Measurements from ENCODE around the gene CHD6. TPM values are rescaled to one million over a fixed set of nuclear protein-coding genes. Genes with fewer than 3 reads are reported as not detected.

CHD6 gene
- polyA plus RNA-seq, 1 donor (not counting 4 experiments of a cell fraction or from before 2014, with no cell fraction given) = 6.8 TPM

DNA sequence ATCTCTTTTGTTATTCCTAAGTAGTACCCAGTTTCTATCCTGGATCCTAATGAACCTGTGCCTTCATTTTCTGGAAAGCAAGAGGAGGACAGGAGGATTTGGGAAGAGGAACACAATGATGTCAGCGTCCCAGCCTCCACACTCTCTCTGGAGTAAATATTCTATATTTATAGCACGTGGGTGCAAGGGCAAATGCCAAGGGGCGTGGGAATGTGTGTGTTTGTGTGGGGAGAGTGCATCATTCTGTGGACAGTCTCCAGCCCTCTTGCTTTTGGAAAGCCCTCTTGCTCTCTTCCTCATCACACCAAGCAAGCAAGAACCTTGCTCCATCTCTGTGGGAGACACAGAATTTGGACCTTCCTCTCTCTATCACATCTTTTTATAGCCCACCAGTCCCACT lies 148.3 kb downstream of the CHD6 start:
- Histone ChIP-seq H3K4me3 (ENCODE audit: control insufficient read depth in 2 of 3, extremely low read depth in 1 of 3, insufficient read depth in 2 of 3, low read depth in 1 of 3, low read length in 3 of 3) (no peak overlapping the region), H3K27me3 (ENCODE audit: control insufficient read depth, extremely low read depth, insufficient read depth, low read length) (no peaks in the 10 kb centered on the region), H3K27ac (ENCODE audit: control insufficient read depth, insufficient read depth, low read length) (no peak overlapping the region), H3K9me3 (ENCODE audit: control insufficient read depth, low read depth, low read length) (no peaks in the 10 kb centered on the region), H3K9me1 (ENCODE audit: control insufficient read depth, extremely low read depth, insufficient read depth, low read length) (no peaks in the 10 kb centered on the region), H2AFZ (ENCODE audit: control insufficient read depth, low read length) (no peak overlapping the region), H3K4me1 (ENCODE audit: control insufficient read depth, extremely low read depth, insufficient read depth, low read length) (peaks cover 5% of the 10 kb centered on the region), H3K9ac (ENCODE audit: control insufficient read depth, extremely low read depth, insufficient read depth, low read length) (no peak overlapping the region), H3K36me3 (ENCODE audit: control insufficient read depth in 2 of 2, extremely low read depth in 1 of 2, insufficient read depth in 2 of 2, low read length in 2 of 2) (peaks cover 0 to 7% of the 10 kb centered on the region in 2 experiments), H3K4me2 (ENCODE audit: control insufficient read depth, extremely low read depth, insufficient read depth, low read depth, low read length) (no peak overlapping the region), H4K20me1 (ENCODE audit: control insufficient read depth, extremely low read depth, insufficient read depth, low read length) (no peaks in the 10 kb centered on the region), H3K79me2 (ENCODE audit: control insufficient read depth, insufficient read depth, low read length) (no peaks in the 10 kb centered on the region)
- dilution Hi-C loops (cut with MboI; ENCODE audit: extremely low pct_ligation_motif_present, low sequenced_read_pairs) = no loop called here
- FAIRE-seq (no peak), DNase-seq (ENCODE audit: low read depth, low spot score) (no peak)
- no peak for TF ChIP-seq EZH2 (IDR thresholded peaks at IDR 0.05; ENCODE audit: low read length)
- TF ChIP-seq, protein P1, sequence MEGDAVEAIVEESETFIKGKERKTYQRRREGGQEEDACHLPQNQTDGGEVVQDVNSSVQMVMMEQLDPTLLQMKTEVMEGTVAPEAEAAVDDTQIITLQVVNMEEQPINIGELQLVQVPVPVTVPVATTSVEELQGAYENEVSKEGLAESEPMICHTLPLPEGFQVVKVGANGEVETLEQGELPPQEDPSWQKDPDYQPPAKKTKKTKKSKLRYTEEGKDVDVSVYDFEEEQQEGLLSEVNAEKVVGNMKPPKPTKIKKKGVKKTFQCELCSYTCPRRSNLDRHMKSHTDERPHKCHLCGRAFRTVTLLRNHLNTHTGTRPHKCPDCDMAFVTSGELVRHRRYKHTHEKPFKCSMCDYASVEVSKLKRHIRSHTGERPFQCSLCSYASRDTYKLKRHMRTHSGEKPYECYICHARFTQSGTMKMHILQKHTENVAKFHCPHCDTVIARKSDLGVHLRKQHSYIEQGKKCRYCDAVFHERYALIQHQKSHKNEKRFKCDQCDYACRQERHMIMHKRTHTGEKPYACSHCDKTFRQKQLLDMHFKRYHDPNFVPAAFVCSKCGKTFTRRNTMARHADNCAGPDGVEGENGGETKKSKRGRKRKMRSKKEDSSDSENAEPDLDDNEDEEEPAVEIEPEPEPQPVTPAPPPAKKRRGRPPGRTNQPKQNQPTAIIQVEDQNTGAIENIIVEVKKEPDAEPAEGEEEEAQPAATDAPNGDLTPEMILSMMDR (optimal IDR thresholded peaks at IDR 0.05 in 1 of 3, IDR thresholded peaks at IDR 0.05 in 1 of 3, conservative IDR thresholded peaks at IDR 0.05 in 1 of 3; ENCODE audit: extremely low read depth in 1 of 3, insufficient read depth in 2 of 3, low read length in 3 of 3) = no peak

DNA sequence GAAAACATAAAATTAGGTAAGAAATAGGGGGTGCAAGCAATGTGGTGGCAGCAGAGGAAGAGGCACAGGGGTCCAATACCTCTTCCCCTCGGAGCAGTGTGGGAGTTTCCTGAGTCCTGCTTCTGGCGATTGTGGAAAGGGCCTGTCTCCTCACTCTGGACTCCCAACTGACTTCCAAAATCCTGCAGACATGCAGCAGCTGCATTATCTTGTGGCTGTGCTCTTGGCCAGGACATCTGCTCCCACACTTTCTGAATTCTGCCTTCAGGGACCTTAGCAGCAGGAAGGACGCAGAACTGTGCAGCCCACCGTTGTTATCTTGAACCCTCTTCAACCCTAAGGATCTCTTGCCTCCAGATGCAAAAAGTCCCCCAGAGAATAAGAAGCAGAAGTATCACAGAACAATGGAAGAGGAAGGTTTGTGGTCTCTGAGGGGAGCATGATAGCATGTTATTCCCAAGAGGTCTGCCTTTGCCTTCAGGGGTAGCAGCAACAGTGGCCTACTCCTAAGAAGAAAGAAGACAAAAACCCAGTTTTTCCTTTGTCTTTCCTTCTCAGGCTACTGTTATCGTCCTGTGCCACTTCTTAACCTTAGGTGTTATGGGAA lies 149.1 kb downstream of the CHD6 start:
- Histone ChIP-seq H3K27ac (ENCODE audit: control insufficient read depth, insufficient read depth, low read length) (no peak overlapping the region), H3K9me1 (ENCODE audit: control insufficient read depth, extremely low read depth, insufficient read depth, low read length) (no peaks in the 10 kb centered on the region), H3K4me2 (ENCODE audit: control insufficient read depth, extremely low read depth, insufficient read depth, low read depth, low read length) (no peak overlapping the region), H2AFZ (ENCODE audit: control insufficient read depth, low read length) (no peak overlapping the region), H3K27me3 (ENCODE audit: control insufficient read depth, extremely low read depth, insufficient read depth, low read length) (no peaks in the 10 kb centered on the region), H3K9ac (ENCODE audit: control insufficient read depth, extremely low read depth, insufficient read depth, low read length) (no peak overlapping the region), H3K79me2 (ENCODE audit: control insufficient read depth, insufficient read depth, low read length) (no peaks in the 10 kb centered on the region), H4K20me1 (ENCODE audit: control insufficient read depth, extremely low read depth, insufficient read depth, low read length) (no peaks in the 10 kb centered on the region), H3K36me3 (ENCODE audit: control insufficient read depth in 2 of 2, extremely low read depth in 1 of 2, insufficient read depth in 2 of 2, low read length in 2 of 2) (peaks cover 0 to 7% of the 10 kb centered on the region in 2 experiments), H3K4me1 (ENCODE audit: control insufficient read depth, extremely low read depth, insufficient read depth, low read length) (peaks cover 5% of the 10 kb centered on the region), H3K4me3 (ENCODE audit: control insufficient read depth in 2 of 3, extremely low read depth in 1 of 3, insufficient read depth in 2 of 3, low read depth in 1 of 3, low read length in 3 of 3) (no peak overlapping the region), H3K9me3 (ENCODE audit: control insufficient read depth, low read depth, low read length) (no peaks in the 10 kb centered on the region)
- dilution Hi-C loops (cut with MboI; ENCODE audit: extremely low pct_ligation_motif_present, low sequenced_read_pairs) = no loop called here
- FAIRE-seq = no peak
- no peak for TF ChIP-seq EZH2 (IDR thresholded peaks at IDR 0.05; ENCODE audit: low read length)
- TF ChIP-seq, protein P1 (optimal IDR thresholded peaks at IDR 0.05 in 1 of 3, IDR thresholded peaks at IDR 0.05 in 1 of 3, conservative IDR thresholded peaks at IDR 0.05 in 1 of 3; ENCODE audit: extremely low read depth in 1 of 3, insufficient read depth in 2 of 3, low read length in 3 of 3) = no peak
- no peak for DNase-seq (ENCODE audit: low read depth, low spot score)

All from keratinocyte (primary cell).